Ishikawa (cell line): ENCODE data around the gene LRPAP1.

Source experiments
- CEBPB ChIP-seq: IDR thresholded peaks from 2 replicates; pipeline ENCODE4 v1.6.1; 2012
- CREB1 ChIP-seq: IDR thresholded peaks from 2 replicates; pipeline ENCODE4 v1.6.1; 2012; ENCODE audit warnings: low read depth
- EGR1 ChIP-seq: IDR thresholded peaks from 2 replicates; pipeline ENCODE4 v1.6.1; 2012
- EP300 ChIP-seq: IDR thresholded peaks from 2 replicates; pipeline ENCODE4 v1.6.1; 2012; ENCODE audit warnings: borderline replicate concordance
- MAX ChIP-seq: IDR thresholded peaks from 2 replicates; pipeline ENCODE4 v1.6.1; 2012
- NFIC ChIP-seq: IDR thresholded peaks from 2 replicates; pipeline ENCODE4 v1.6.1; 2012
- RAD21 ChIP-seq: IDR thresholded peaks from 2 replicates; pipeline ENCODE4 v1.6.1; 2012; ENCODE audit warnings: low read depth
- REST ChIP-seq: IDR thresholded peaks from 2 replicates; pipeline ENCODE4 v1.6.1; 2012; ENCODE audit warnings: low read depth, mild to moderate bottlenecking
- TAF1 ChIP-seq: IDR thresholded peaks from 2 replicates; pipeline ENCODE4 v1.6.1; 2012; ENCODE audit warnings: low read depth, mild to moderate bottlenecking
- TEAD4 ChIP-seq: IDR thresholded peaks from 2 replicates; pipeline ENCODE4 v1.6.1; 2012
- YY1 ChIP-seq: IDR thresholded peaks from 2 replicates; pipeline ENCODE4 v1.6.1; 2012; ENCODE audit warnings: low read depth
- ZBTB7A ChIP-seq: IDR thresholded peaks from 2 replicates; pipeline ENCODE4 v1.6.1; 2012; ENCODE audit warnings: low read depth

- TF ChIP-seq CREB1 (no peak), REST (no peak), TEAD4 (no peak), YY1 (no peak), TAF1 (no peak), EGR1 (no peak), RAD21 (no peak), MAX (no peak), EP300 (no peak), CEBPB (no peak), NFIC (no peak), ZBTB7A (no peak)
Measured at GRCh38 chr4:3512279-3512678, 19.9 kb downstream of the LRPAP1 start.
